ENCODE data around the gene GSAP.
"Not testable (repeated sequence)": the region's sequence is repeated elsewhere in the genome, so short reads cannot be mapped to it uniquely, and the experiment has no call there.

Gene GSAP

DNA sequence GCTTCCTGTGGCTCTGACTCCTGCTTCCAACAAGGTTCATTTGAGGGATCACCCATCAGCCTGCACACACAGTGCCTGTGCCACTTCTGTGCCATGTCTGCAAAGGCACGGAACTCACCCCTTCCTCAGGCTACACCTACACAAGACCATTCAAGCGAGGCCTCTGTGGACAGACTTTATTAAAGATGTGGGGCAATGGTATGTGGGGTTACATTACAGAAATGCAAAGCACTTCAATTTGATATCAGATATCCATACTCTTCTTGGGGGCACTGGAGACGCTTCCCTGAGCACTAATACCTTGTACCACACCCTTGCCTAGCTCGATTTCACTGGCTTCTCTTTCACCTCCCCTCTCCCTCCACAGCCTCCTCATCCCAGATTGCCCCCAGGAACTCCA lies 132.1 kb downstream of the GSAP start:
- Histone ChIP-seq H3K4me3 (ENCODE audit: low read length) (no peak overlapping the region), H3K9me3 (ENCODE audit: control insufficient read depth, low read length) (no peaks in the 10 kb centered on the region), H3K36me3 (ENCODE audit: control insufficient read depth, insufficient read depth, low read length) (no peaks in the 10 kb centered on the region), H3K9ac (ENCODE audit: low read length) (no peak overlapping the region), H3K4me1 (ENCODE audit: control insufficient read depth, insufficient read depth, low read length) (no peaks in the 10 kb centered on the region), H3K27me3 (ENCODE audit: control insufficient read depth, insufficient read depth, low read length) (no peaks in the 10 kb centered on the region)

DNA sequence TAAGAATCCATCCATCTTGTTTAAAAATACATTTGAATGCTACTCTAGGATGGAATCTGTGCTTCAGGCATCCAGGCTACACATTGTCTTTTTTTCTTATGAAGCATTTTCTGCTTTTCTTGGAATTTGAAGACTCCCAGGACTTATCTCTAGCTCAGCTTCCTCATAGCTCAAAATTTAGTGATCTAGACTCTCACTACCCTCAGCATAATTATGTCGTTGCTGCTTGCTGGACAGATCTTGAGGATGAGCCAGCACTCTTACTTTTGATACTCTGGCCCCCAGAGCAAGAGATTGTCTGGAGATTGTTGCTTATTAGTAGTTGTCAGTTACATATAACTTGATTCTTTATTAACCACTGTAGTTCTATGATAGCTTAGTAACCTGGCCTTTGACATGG lies 133.3 kb downstream of the GSAP start:
- H3K4me1 ChIP-seq (ENCODE audit: control insufficient read depth, insufficient read depth, low read length) = no peaks in the 10 kb centered on the region
- no peak overlapping the region for H3K4me3 ChIP-seq (ENCODE audit: low read length)
- H3K9ac ChIP-seq (ENCODE audit: low read length) = no peak overlapping the region
- no peaks in the 10 kb centered on the region for H3K9me3 ChIP-seq (ENCODE audit: control insufficient read depth, low read length)
- no peaks in the 10 kb centered on the region for H3K36me3 ChIP-seq (ENCODE audit: control insufficient read depth, insufficient read depth, low read length)
- H3K27me3 ChIP-seq (ENCODE audit: control insufficient read depth, insufficient read depth, low read length) = no peaks in the 10 kb centered on the region

DNA sequence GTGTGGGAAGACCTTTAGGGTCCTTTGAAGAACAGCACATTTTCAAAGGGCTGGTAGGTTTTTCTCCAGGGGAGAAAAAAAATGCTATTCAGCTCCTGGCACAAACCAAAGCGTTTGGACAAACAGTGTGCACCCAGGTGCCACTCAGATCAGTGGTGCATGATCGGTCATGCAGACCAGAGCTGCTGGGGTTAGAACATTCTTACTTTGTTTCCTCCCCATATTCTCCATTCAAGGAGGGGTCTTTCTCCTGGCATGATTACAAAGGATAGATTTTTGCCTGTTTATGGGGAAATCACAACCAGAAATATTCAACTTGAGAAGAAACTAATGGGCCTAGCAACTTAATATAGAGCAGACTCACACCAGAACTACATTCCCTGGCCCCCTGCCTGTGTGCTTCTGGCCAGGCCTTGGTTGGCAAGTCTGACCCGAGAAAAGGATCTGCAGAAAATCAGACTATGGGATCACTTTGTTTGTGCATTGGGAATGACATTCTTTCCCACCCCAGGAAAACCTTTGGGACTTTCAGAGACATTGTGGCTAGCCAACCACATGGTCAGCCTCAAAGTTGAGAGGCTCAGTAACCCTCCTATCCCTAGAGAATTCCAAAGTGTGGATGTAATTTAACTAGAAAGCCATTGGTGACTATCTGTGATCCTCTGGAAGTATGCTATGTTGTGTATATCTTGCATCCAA lies 134.2 kb downstream of the GSAP start:
- Histone ChIP-seq H3K4me1 (ENCODE audit: control insufficient read depth, insufficient read depth, low read length) (no peaks in the 10 kb centered on the region), H3K4me3 (ENCODE audit: low read length) (no peak overlapping the region), H3K36me3 (ENCODE audit: control insufficient read depth, insufficient read depth, low read length) (no peaks in the 10 kb centered on the region), H3K27me3 (ENCODE audit: control insufficient read depth, insufficient read depth, low read length) (no peaks in the 10 kb centered on the region), H3K9me3 (ENCODE audit: control insufficient read depth, low read length) (no peaks in the 10 kb centered on the region), H3K9ac (ENCODE audit: low read length) (no peak overlapping the region)

DNA sequence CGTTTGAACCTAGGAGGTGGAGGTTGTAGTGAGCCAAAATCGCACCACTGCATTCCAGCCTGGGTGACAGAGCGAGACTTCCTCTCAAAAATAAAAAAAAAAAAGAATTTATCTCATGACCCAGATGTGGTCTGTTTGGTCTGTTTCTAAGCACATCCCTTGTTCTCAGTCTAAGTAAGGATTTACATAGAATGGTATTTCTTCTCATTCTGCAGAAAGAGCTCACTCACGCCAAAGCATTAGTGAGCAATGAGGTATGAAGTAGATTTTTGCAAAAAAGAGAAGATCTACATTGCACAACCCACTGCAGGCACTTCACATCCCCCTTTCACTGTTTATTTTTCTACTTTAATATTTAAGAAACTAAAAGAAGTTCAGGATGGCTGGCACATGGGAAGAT lies 140.0 kb downstream of the GSAP start:
- Histone ChIP-seq H3K9ac (ENCODE audit: low read length) (no peak overlapping the region), H3K9me3 (ENCODE audit: control insufficient read depth, low read length) (no peaks in the 10 kb centered on the region), H3K36me3 (ENCODE audit: control insufficient read depth, insufficient read depth, low read length) (no peaks in the 10 kb centered on the region), H3K27me3 (ENCODE audit: control insufficient read depth, insufficient read depth, low read length) (no peaks in the 10 kb centered on the region), H3K4me3 (ENCODE audit: low read length) (no peak overlapping the region), H3K4me1 (ENCODE audit: control insufficient read depth, insufficient read depth, low read length) (no peaks in the 10 kb centered on the region)

DNA sequence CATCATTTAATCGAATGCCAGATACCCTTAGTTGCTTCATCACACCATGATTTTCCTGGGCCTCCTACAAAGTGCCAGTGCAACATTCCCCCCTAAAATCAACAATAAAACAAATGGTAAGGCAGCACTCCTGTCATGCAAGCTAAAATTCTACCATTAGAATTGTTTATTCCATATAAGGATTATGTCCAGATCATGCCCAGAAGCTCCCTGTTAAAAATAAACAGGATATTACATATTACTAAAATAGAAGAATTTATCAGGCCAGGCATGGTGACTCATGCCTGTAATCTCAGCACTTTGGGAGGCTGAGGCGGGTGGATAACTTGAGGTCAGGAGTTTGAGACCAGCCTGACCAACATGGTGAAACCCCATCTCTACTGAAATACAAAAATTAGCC lies 140.5 kb downstream of the GSAP start:
- H3K4me3 ChIP-seq (ENCODE audit: low read length); H3K4me1 ChIP-seq (ENCODE audit: control insufficient read depth, insufficient read depth, low read length); H3K36me3 ChIP-seq (ENCODE audit: control insufficient read depth, insufficient read depth, low read length); H3K9ac ChIP-seq (ENCODE audit: low read length); H3K27me3 ChIP-seq (ENCODE audit: control insufficient read depth, insufficient read depth, low read length); H3K9me3 ChIP-seq (ENCODE audit: control insufficient read depth, low read length): not testable (repeated sequence)

DNA sequence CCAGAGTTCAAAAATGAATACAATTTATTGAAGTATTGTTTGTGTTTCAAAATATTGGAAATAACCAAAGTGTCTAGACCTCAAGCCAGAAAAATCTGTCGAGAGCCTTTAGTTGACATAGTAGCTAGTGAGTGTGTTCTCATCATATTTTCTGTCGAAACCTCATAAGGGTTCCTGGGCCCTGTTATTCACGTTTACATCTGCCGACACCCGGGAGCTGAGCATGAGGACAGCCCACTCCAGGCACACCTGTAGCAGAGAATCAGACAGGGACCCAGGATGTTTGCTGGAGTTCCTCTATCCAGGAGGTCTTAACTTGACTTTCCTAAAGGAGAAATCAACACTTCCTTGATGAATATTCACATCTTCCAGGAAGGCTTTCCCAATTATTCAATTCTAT lies 144.4 kb downstream of the GSAP start:
- H3K4me1 ChIP-seq (ENCODE audit: control insufficient read depth, insufficient read depth, low read length) = no peaks in the 10 kb centered on the region
- H3K9ac ChIP-seq (ENCODE audit: low read length) = no peak overlapping the region
- H3K9me3 ChIP-seq (ENCODE audit: control insufficient read depth, low read length) = no peaks in the 10 kb centered on the region
- no peaks in the 10 kb centered on the region for H3K27me3 ChIP-seq (ENCODE audit: control insufficient read depth, insufficient read depth, low read length)
- H3K4me3 ChIP-seq (ENCODE audit: low read length) = no peak overlapping the region
- no peaks in the 10 kb centered on the region for H3K36me3 ChIP-seq (ENCODE audit: control insufficient read depth, insufficient read depth, low read length)

DNA sequence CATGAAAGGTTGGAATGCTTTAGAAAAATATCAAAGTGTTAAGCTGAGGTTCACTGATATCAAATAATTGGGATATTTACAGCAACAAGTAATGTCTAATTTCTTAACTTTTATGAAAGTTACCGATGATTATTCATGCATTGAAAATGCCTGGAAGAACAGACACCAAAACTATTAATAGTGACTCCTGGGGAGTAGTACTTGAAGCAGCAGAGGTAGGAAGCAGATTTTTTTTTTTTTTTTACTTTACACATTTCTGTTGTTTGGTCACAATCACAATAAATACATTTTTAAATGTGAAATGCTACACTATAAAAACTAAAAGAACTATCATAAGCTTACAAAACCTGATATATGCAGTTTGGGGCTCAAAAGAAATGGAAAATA lies 146.1 kb downstream of the GSAP start:
- Histone ChIP-seq H3K9ac (ENCODE audit: low read length) (no peak overlapping the region), H3K27me3 (ENCODE audit: control insufficient read depth, insufficient read depth, low read length) (no peaks in the 10 kb centered on the region), H3K36me3 (ENCODE audit: control insufficient read depth, insufficient read depth, low read length) (no peaks in the 10 kb centered on the region), H3K4me1 (ENCODE audit: control insufficient read depth, insufficient read depth, low read length) (no peaks in the 10 kb centered on the region), H3K4me3 (ENCODE audit: low read length) (no peak overlapping the region), H3K9me3 (ENCODE audit: control insufficient read depth, low read length) (no peaks in the 10 kb centered on the region)

DNA sequence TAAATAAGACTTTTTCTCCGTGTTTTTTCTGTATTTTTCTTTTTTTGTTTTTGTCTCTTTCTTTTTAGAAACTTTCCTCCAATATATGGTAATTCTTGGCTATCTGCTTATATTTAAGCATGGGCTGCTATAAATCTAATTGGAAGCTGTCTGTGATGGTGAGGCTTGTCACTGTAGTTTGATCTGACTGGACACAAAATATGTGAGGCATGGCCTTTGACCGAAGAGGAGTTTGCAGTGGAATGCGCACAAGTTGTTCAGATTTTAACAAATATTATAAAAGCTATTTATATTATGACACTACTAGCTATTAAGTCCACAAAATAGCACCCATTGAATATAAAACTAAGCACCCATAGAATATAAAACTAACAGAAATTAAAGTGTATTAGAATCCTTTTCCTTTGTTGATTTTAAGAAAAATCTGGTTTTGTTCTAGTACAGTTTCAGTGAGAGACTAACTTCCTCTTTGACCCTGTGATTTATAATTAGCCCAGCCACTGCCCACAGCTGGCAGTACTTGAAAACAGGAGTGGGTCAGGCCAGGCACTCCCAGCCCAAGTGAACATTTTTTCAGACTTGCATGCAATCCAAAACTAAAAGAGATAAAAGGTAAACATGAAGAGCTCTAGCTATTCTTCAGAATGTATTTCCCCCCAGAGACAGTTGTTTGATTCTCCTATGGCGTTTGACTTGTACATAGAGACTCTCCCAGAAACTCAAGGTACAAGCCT lies 146.6 kb downstream of the GSAP start:
- Histone ChIP-seq H3K27me3 (ENCODE audit: control insufficient read depth, insufficient read depth, low read length) (no peaks in the 10 kb centered on the region), H3K9me3 (ENCODE audit: control insufficient read depth, low read length) (no peaks in the 10 kb centered on the region), H3K4me1 (ENCODE audit: control insufficient read depth, insufficient read depth, low read length) (no peaks in the 10 kb centered on the region), H3K36me3 (ENCODE audit: control insufficient read depth, insufficient read depth, low read length) (no peaks in the 10 kb centered on the region), H3K4me3 (ENCODE audit: low read length) (no peak overlapping the region), H3K9ac (ENCODE audit: low read length) (no peak overlapping the region)

DNA sequence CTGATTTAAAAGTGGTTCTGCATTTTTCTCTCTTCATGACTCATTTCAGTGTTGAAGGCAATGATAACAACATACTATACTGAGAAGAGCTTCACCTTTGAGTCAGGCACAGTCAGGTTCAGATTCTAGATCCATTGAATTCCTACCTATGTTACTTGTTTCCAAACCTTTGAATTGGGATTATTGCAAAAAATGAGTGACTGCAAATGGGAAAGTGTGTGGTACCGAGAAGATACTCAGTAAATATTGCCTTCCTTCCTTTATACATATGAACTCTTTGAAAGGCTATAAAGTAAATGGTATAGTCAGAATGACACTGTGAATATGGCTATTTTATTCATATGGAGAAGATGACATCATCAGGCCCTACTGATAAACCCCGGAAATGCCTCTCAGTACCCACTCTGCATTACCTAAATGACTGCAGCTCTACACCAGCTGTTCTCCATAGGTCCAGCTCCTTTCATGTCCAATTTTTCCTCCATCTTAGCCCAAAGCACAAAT lies 149.8 kb downstream of the GSAP start:
- H3K36me3 ChIP-seq (ENCODE audit: control insufficient read depth, insufficient read depth, low read length) = no peaks in the 10 kb centered on the region
- H3K9ac ChIP-seq (ENCODE audit: low read length) = no peak overlapping the region
- H3K4me3 ChIP-seq (ENCODE audit: low read length) = no peak overlapping the region
- H3K9me3 ChIP-seq (ENCODE audit: control insufficient read depth, low read length) = no peaks in the 10 kb centered on the region
- H3K4me1 ChIP-seq (ENCODE audit: control insufficient read depth, insufficient read depth, low read length) = no peaks in the 10 kb centered on the region
- H3K27me3 ChIP-seq (ENCODE audit: control insufficient read depth, insufficient read depth, low read length) = no peaks in the 10 kb centered on the region

DNA sequence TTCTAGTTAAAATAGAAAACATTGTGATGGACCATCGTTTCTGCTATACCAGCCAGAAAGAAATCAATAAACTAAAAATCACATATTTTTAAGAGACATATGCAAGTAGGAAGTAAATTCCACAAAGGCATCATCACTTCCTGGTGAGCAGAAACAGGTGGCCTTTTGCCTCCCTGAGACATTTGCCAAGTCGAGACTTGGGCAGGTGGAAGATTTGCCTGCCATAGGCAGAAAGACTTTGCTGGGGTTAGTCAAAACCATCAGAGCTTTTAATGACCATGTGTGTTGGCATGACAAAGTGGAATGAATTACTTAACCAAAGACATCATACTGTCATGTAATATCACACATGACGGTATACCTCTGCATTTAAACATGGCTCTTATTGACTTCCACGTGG lies 150.5 kb downstream of the GSAP start:
- Histone ChIP-seq H3K36me3 (ENCODE audit: control insufficient read depth, insufficient read depth, low read length) (no peaks in the 10 kb centered on the region), H3K9me3 (ENCODE audit: control insufficient read depth, low read length) (no peaks in the 10 kb centered on the region), H3K4me3 (ENCODE audit: low read length) (no peak overlapping the region), H3K4me1 (ENCODE audit: control insufficient read depth, insufficient read depth, low read length) (no peaks in the 10 kb centered on the region), H3K27me3 (ENCODE audit: control insufficient read depth, insufficient read depth, low read length) (no peaks in the 10 kb centered on the region), H3K9ac (ENCODE audit: low read length) (no peak overlapping the region)

DNA sequence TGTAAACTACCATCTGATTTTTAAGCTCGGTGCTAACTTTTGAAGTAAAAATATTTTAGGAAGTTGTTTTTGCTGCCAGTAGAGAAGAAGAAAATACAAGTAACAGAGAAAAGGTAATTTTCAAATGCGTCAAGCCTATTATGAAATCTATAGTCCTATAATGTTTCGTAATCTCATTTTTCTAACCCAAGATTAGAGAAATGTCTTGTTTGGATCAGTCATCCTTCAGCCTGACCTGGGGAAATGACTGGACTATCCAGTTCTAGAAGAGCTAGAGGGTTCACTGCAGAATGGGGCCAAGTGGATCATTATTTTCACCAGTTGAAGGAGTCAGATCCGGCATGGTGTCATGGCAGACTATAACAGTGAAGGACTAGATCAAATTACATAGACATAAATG lies 153.8 kb downstream of the GSAP start:
- H3K9me3 ChIP-seq (ENCODE audit: control insufficient read depth, low read length) = no peaks in the 10 kb centered on the region
- no peaks in the 10 kb centered on the region for H3K4me1 ChIP-seq (ENCODE audit: control insufficient read depth, insufficient read depth, low read length)
- H3K4me3 ChIP-seq (ENCODE audit: low read length) = no peak overlapping the region
- no peaks in the 10 kb centered on the region for H3K36me3 ChIP-seq (ENCODE audit: control insufficient read depth, insufficient read depth, low read length)
- H3K9ac ChIP-seq (ENCODE audit: low read length) = no peak overlapping the region
- H3K27me3 ChIP-seq (ENCODE audit: control insufficient read depth, insufficient read depth, low read length) = no peaks in the 10 kb centered on the region

All from mucosa of stomach (tissue), 1 donor.